HG03469 (cell line): ENCODE data around the gene SOCS7.

ENCODE experiments used
- ATAC-seq: cut with Tn5 transposase; IDR thresholded peaks from one replicate; pipeline ENCODE4 v1.9.1; 2021; ENCODE audit warnings: mild to moderate bottlenecking, moderate library complexity, moderate number of reproducible peaks; ENCODE audit not compliant: unreplicated experiment

SOCS7 gene

GRCh38 chr17:38334480-38335364 is 16.9 kb upstream of the SOCS7 start:
- ATAC-seq: no peak

- no peak for ATAC-seq
These were observed 14.8 kb upstream of the SOCS7 start for GRCh38 chr17:38336838-38337237.

- ATAC-seq: no peak
These were observed 13.6 kb upstream of the SOCS7 start for GRCh38 chr17:38338053-38338452.

- no peak for ATAC-seq
These were observed 13.1 kb upstream of the SOCS7 start for GRCh38 chr17:38338535-38338934.

GRCh38 chr17:38339891-38340290 is 11.8 kb upstream of the SOCS7 start:
- ATAC-seq: no peak

- ATAC-seq: no peak
These were observed 10.5 kb upstream of the SOCS7 start for GRCh38 chr17:38341035-38341721.

GRCh38 chr17:38342886-38343607 is 8.6 kb upstream of the SOCS7 start:
- ATAC-seq: no peak

GRCh38 chr17:38343608-38344419 is 7.8 kb upstream of the SOCS7 start, which contains the start of gene GPR179:
Gene GPR179 (minus strand): TSS chr17:38343956. CDS start chr17:38343789, 167 bp downstream.
- ATAC-seq: no peak

GRCh38 chr17:38344420-38344745 is 7.3 kb upstream of the SOCS7 start:
- ATAC-seq: no peak

- ATAC-seq: no peak
These were observed 5.9 kb upstream of the SOCS7 start for GRCh38 chr17:38345743-38346142.

- no peak for ATAC-seq
These were observed 2.4 kb upstream of the SOCS7 start for GRCh38 chr17:38349097-38349730.

GRCh38 chr17:38350035-38350434 is 1.6 kb upstream of the SOCS7 start:
- ATAC-seq: no peak

- no peak for ATAC-seq
These were observed 821 bp downstream of the SOCS7 start for GRCh38 chr17:38352245-38353085.

GRCh38 chr17:38353086-38353604 is 1.5 kb downstream of the SOCS7 start:
- no peak for ATAC-seq

- no peak for ATAC-seq
These were observed 2.0 kb downstream of the SOCS7 start for GRCh38 chr17:38353668-38354067.

- no peak for ATAC-seq
These were observed 2.8 kb downstream of the SOCS7 start for GRCh38 chr17:38354466-38354865.

GRCh38 chr17:38355251-38355650 is 3.6 kb downstream of the SOCS7 start:
- ATAC-seq: no peak

- ATAC-seq: no peak
These were observed 6.0 kb downstream of the SOCS7 start for GRCh38 chr17:38357486-38358123.
